ENCODE data around the gene CACNA1B. TPM values are rescaled to one million over a fixed set of nuclear protein-coding genes. Genes with fewer than 3 reads are reported as not detected.

The CACNA1B gene
- total and polyA plus RNA-seq, 2 of the 13 experiments (the other 11 are each of a cell fraction or from before 2014, with no cell fraction given): under 0.01 to 0.04 TPM

MicroRNAs within 50 kb of the gene (microRNA counts, 767-probe panel; counts per million panel counts)
- microRNA hsa-miR-602: not detected

Small RNA genes within 50 kb of the gene (microRNA-seq; reads per million reads assigned to microRNA genes)
- 1.0 reads per million for gene MIR602

Small RNA genes within 50 kb of the gene (small RNA-seq; reads per million reads assigned to genes)
- gene AL591424.2 (ENCODE audit: insufficient read depth in 2 of 3, insufficient read length in 3 of 3, low read depth in 2 of 3, low replicate concordance in 1 of 3) (0 reads per million in 3 experiments), gene MIR602 (ENCODE audit: insufficient read depth in 2 of 3, insufficient read length in 3 of 3, low read depth in 2 of 3, low replicate concordance in 1 of 3) (0 to 1.9 (median 0) reads per million in 3 experiments)

Measured in HepG2 (cell line).